ENCODE results near the gene SNX32.

DNA sequence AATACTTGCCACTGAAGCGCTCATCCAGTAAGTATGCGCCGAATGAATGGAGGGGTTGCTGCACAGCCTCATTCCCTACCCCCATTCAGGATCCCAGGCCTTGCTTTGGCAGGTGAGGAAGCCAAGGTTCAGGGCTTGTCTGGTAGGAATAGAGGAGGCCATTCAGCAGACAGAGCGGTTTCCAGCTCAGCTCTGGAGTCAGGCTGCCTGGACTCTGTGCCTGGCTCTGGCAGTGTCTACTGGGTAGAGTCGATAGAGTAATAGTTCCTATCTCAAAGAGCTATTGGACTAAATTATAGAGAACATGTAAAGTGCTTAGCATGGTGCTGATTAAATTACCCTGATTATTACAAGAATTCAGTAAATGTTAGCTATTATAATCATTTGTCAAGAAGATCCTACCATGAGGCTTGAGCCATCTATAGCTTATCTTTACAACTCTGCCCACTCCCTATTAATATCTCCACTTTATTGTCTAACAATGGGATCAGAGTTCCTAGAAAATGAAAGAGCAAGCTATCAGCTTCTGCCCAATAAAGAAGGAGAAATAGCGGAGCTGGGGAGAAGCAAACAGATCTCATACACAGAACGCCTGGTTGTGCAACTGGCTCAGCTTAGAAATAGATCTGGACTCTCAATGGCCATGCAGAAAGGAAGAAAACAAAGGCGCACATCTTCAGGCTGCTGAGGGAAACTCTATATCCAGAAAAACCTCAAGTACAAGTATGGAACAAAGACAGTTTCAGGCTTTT is 6.6 kb upstream of the SNX32 start:
- TF ChIP-seq POLR2A (IDR thresholded peaks at IDR 0.05): no peak
- TF ChIP-seq, protein P1, sequence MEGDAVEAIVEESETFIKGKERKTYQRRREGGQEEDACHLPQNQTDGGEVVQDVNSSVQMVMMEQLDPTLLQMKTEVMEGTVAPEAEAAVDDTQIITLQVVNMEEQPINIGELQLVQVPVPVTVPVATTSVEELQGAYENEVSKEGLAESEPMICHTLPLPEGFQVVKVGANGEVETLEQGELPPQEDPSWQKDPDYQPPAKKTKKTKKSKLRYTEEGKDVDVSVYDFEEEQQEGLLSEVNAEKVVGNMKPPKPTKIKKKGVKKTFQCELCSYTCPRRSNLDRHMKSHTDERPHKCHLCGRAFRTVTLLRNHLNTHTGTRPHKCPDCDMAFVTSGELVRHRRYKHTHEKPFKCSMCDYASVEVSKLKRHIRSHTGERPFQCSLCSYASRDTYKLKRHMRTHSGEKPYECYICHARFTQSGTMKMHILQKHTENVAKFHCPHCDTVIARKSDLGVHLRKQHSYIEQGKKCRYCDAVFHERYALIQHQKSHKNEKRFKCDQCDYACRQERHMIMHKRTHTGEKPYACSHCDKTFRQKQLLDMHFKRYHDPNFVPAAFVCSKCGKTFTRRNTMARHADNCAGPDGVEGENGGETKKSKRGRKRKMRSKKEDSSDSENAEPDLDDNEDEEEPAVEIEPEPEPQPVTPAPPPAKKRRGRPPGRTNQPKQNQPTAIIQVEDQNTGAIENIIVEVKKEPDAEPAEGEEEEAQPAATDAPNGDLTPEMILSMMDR (IDR thresholded peaks at IDR 0.05): no peak
